ENCODE data around the gene USP40. TPM values are rescaled to one million over a fixed set of nuclear protein-coding genes. Genes with fewer than 3 reads are reported as not detected.

Gene USP40
- polyA plus RNA-seq, 2 of the 4 experiments (the other 2 are of a cell fraction) = 22.9 to 57.0 TPM

- POLR2A ChIA-PET = interaction anchor here (1.0 kb wide), 1 partner anchor 248 kb away, joined by 11 read pairs; no protein-coding TSS in a partner anchor
- peak overlapping the region in 1 of 2 experiments; percentile 61; a peak in 2 of 6 replicates for H3K27ac ChIP-seq
- no peak overlapping the region for H3K4me3 ChIP-seq
- ATAC-seq (no peak), FAIRE-seq (no peak), DNase-seq (ENCODE audit: low read depth in 1 of 2, low spot score in 1 of 2) (no peak)
- H3K4me1 ChIP-seq = no peaks in the 10 kb centered on the region
- H3K9me3 ChIP-seq = peaks cover 28% of the 10 kb centered on the region
- CTCF ChIA-PET = interaction anchor here (0.6 to 0.8 kb wide), 2 partner anchors 20 to 228 kb away, joined by 3 read pairs; no protein-coding TSS in a partner anchor
- 93% methylated on average over 4 of the region's 4 CpGs for WGBS (ENCODE audit: missing lambda C conversion rate)
- H3K4me2 ChIP-seq = no peak overlapping the region
- TF ChIP-seq POLR2A (IDR thresholded peaks at IDR 0.05; ENCODE audit: low read length) (no peak), GATA3 (IDR thresholded peaks at IDR 0.05; ENCODE audit: borderline replicate concordance) (no peak), MAFK (IDR thresholded peaks at IDR 0.05; ENCODE audit: partially characterized antibody) (no peak), CTCF (IDR thresholded peaks at IDR 0.05) (no peak), CHD2 (IDR thresholded peaks at IDR 0.05; ENCODE audit: low read length, partially characterized antibody) (no peak), ZFP36 (IDR thresholded peaks at IDR 0.05; ENCODE audit: borderline replicate concordance, partially characterized antibody) (no peak), PBX3 (IDR thresholded peaks at IDR 0.05) (no peak), HOXB13 (CRISPR knock-in tag; IDR thresholded peaks at IDR 0.05; ENCODE audit: low read depth) (no peak), RCOR1 (IDR thresholded peaks at IDR 0.05; ENCODE audit: low read depth, low read length) (no peak), FOSL2 (IDR thresholded peaks at IDR 0.05) (no peak), FOSL2 (CRISPR knock-in tag; IDR thresholded peaks at IDR 0.05) (no peak), REST (IDR thresholded peaks at IDR 0.05) (no peak), ELK1 (IDR thresholded peaks at IDR 0.05; ENCODE audit: low read depth, low read length) (no peak), NPAS2 (CRISPR knock-in tag; IDR thresholded peaks at IDR 0.05; ENCODE audit: borderline replicate concordance) (no peak)
Observed at GRCh38 chr2:233572468-233572867, 5.9 kb upstream of the USP40 start.

GRCh38 chr2:233571462-233571861 is 4.9 kb upstream of the USP40 start:
- TF ChIP-seq MAFK (IDR thresholded peaks at IDR 0.05; ENCODE audit: partially characterized antibody) (peak; percentile 70), CTCF (IDR thresholded peaks at IDR 0.05) (no peak), RARB (CRISPR knock-in tag; IDR thresholded peaks at IDR 0.05) (no peak)
- WGBS (ENCODE audit: missing lambda C conversion rate) = 88% methylated on average over 2 of the region's 2 CpGs
- ATAC-seq (no peak), DNase-seq (ENCODE audit: low read depth in 1 of 2, low spot score in 1 of 2) (no peak), FAIRE-seq (no peak)
- Histone ChIP-seq H3K9me3 (peaks cover 20% of the 10 kb centered on the region), H3K4me1 (no peaks in the 10 kb centered on the region), H3K4me3 (no peak overlapping the region), H3K4me2 (no peak overlapping the region), H3K27ac (no peak overlapping the region; a peak in 1 of 6 replicates)
- ChIA-PET CTCF (no interaction called here), POLR2A (no interaction called here)
